Suprapubic skin (tissue), 4 donors: ENCODE results near the gene YEATS2.

Experiments
- CTCF ChIP-seq, 2 donors: fragments of 200-600 bp in 1 of 2; fragments of 450-650 bp in 1 of 2; sonication (generic) in 1 of 2; IDR thresholded peaks; one replicate each; pipeline ENCODE4 v1.5.1; 2016 to 2019; ENCODE audit warnings: antibody characterized with exemption in 2 of 2, mild to moderate bottlenecking in 1 of 2, moderate library complexity in 1 of 2
- EP300 ChIP-seq: sonication (generic); formaldehyde crosslinking; IDR thresholded peaks from one replicate; pipeline ENCODE4 v1.6.1; 2017; ENCODE audit warnings: antibody characterized with exemption
- POLR2A ChIP-seq, 2 donors: fragments of 450-650 bp; IDR thresholded peaks; one replicate each; pipeline ENCODE4 v1.6.1; 2017; ENCODE audit warnings: antibody characterized with exemption in 2 of 2, mild to moderate bottlenecking in 2 of 2, moderate library complexity in 2 of 2
- POLR2AphosphoS5 ChIP-seq, 3 donors: sonication (generic); formaldehyde crosslinking; IDR thresholded peaks; one replicate each; pipeline ENCODE4 v1.6.1; 2017; ENCODE audit warnings: antibody characterized with exemption in 3 of 3

DNA sequence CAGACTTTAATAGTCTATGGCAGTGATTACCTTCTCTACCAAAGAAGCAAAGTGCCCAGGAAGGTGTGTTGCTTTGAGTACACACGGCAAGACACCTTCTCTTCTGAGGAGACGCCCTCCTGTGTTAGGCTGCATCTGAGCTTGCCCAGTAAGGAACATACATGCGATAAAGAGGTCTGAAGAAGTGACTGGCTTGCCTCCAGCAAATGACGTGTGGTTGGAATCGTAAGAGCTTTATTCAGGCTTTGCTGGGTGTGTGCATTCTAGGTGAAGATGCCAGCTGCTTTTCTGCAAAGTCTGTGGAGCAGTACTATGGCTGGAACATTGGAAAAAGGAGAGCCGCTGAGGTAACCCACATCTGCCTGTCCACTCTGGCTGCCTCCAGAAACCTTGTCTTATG lies 105.4 kb downstream of the YEATS2 start:
- TF ChIP-seq POLR2A (IDR thresholded peaks at IDR 0.05), result no peak
- no peak for TF ChIP-seq CTCF (IDR thresholded peaks at IDR 0.05)
- no peak for TF ChIP-seq POLR2AphosphoS5 (IDR thresholded peaks at IDR 0.05)
- TF ChIP-seq EP300, result no peak
